Stimulated activated CD4-positive, alpha-beta T cell treated with anti-CD3 and anti-CD28 coated beads, Interleukin-4, amount 100 ng/mL, for 48 hours (primary cell): ENCODE measurements around the gene STK40.

ENCODE experiments used
- DNase-seq, 2 donors: peaks; one replicate each; pipeline ENCODE4 v3.0.0-alpha.2; 2020; ENCODE audit warnings: low read depth in 2 of 2

STK40 gene

DNA sequence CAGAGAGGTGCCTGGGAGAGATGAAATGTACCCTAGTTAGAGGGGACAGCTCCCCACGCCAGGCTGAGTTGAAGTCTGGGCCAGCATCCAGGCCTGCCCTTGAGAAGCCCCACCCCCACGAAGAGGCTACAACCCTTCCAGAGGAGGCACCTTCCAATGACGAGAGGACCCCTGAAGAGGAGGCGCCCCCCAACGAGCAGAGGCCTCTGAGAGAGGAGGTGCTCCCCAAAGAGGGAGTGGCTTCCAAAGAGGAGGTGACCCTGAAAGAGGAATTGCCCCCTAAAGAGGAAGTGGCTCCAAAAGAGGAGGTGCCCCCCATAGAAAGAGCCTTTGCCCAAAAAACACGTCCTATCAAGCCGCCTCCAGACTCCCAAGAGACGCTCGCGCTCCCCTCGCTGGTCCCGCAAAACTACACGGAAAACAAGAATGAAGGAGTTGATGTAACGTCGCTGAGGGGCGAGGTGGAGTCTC is 65.4 kb downstream of the STK40 start:
- DNase-seq: no peak

DNA sequence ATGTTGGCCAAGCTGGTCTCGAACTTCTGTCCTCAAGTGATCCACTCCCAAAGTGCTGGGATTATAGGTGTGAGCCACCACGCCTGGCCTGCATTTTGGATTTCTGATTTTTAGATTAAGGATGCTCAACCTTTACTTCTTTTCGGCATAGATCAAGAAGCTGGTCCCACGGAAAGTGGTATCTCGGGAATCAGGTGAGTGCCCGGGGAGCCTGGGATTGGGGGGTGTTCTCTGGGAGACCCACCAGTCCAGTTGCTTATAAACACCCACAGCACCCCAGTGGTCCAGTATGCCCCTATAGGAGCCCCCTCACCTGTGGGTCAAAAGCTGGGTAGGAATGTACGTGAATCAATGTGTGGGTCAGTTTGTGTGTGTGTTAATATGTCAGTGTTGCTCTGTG is 76.3 kb downstream of the STK40 start:
- no peak for DNase-seq

GRCh38 chr1:36307601-36308330 is 78.0 kb downstream of the STK40 start:
- no peak for DNase-seq

GRCh38 chr1:36306902-36307456 is 78.7 kb downstream of the STK40 start:
- DNase-seq: peak; percentile 86 to 91

DNA sequence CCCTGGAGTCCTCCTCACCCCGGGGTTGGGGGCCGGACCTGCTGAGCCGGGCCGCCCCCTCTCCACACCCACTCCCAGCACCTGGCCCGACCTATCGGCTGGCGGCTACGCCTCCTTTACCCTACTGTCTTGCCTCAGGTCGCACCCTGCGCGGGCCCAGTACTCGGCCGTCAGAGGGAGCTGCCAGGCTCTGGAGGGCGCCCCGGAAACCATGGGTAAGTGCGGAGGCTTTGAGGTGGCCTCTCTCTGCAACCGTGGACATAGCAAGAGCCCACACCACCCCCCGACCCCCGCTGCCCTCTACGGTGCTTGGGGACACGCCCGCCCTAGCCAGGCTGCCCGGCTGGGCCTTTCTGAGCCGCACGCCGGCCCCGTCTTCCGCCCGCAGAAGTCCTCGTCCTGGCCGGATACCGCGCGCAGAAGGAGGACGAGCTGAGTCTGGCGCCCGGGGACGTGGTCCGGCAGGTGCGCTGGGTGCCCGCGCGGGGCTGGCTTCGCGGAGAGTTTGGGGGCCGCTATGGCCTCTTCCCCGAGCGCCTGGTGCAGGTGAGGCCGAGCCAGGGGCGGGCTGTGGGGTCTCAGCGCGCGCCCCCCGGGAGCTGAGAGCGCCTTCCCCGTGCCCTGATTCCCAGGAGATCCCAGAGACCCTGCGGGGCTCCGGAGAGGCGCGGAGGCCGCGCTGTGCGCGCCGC is 79.4 kb downstream of the STK40 start, which contains the start of gene SH3D21:
TSS of gene SH3D21 (plus strand) at position 159 of the 692 bp plus-strand sequence. CDS start at position 212, 53 bp downstream.
- DNase-seq: no peak

DNA sequence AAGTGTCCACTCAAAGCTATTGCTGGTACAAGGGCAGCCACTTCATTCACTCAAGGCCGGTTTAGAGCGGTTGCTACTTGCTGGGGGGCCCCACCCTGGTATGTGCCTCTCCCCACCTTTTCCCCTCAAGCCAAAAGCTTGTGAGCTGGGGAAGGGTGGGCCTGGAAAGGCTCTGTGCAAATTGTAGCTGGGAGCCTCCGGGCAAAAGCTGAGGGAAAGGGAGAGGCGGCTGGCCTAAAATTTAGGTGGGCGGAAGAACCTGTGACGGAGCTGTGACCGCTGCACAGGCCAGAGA is 79.9 kb downstream of the STK40 start:
- no peak for DNase-seq

- no peak for DNase-seq
Observed at GRCh38 chr1:36304970-36305914, 80.5 kb downstream of the STK40 start.

DNA sequence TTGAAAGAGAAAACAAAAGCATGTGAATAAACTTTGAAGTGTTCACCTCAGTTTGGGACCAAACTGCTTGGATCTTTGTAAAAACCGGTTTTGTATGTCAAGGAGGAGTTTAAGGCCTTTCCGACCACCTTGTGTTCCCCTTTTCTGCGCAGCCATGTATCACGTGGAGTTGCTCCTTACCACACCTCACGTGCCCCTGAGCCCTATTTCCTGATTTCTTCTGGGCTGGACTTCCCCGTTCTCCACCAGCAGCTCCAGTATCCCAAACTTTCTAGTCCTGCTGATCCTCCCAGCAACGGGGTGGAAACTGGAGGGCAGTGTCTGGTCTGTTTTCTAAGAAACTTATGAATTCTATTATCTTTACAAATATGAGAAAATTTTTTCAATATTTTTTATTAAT is 81.2 kb downstream of the STK40 start:
- no peak for DNase-seq

- DNase-seq: no peak
Observed at GRCh38 chr1:36303650-36304360, 81.9 kb downstream of the STK40 start.

GRCh38 chr1:36303244-36303643 is 82.5 kb downstream of the STK40 start:
- no peak for DNase-seq

- no peak for DNase-seq
Observed at GRCh38 chr1:36301220-36301619, 84.5 kb downstream of the STK40 start.

GRCh38 chr1:36300526-36300925 is 85.2 kb downstream of the STK40 start:
- no peak for DNase-seq

DNA sequence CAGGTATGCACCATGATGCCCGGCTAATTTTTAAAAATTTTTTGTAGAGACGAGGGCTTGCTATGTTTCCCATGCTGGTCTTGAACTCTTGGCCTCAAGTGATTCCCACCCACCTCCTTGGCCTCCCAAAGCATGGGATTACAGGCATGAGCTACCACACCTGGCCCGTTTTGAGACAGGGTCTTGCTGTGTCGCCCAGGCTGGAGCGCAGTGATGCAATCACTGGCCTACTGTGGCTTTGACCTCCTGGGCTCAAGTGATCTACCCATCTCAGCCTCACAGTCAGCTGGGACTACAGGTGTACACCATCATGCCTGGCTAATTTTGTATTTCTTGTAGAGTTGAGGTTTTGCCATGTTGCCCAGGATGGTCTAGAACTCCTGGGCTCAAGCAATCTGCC is 87.1 kb downstream of the STK40 start:
- DNase-seq: no peak

GRCh38 chr1:36297062-36297461 is 88.7 kb downstream of the STK40 start:
- DNase-seq: no peak

GRCh38 chr1:36295390-36295789 is 90.3 kb downstream of the STK40 start:
- no peak for DNase-seq
